ENCODE results near the gene AMER2. TPM values are rescaled to one million over a fixed set of nuclear protein-coding genes. Genes with fewer than 3 reads are reported as not detected.

Gene AMER2
- total and polyA plus RNA-seq, 3 donors from 2014 or later, result 1.5 to 2.9 (median 2.3) TPM

GRCh38 chr13:25187596-25187995, 15.5 kb upstream of the AMER2 start:
- no peak for DNase-seq
- Histone ChIP-seq H3K4me1 (no peaks in the 10 kb centered on the region), H3K9me3 (no peaks in the 10 kb centered on the region), H3K27ac (no peak overlapping the region), H3K4me3 (no peak overlapping the region), H3K27me3 (no peaks in the 10 kb centered on the region), H3K36me3 (ENCODE audit: low read depth, missing control alignments) (no peaks in the 10 kb centered on the region)
- intact Hi-C loops (cut with DNase I; ENCODE audit: low total_unique reads), result no loop called here
- 68 to 80% methylated on average over 5 of the region's 5 CpGs for WGBS, 2 donors
- TF ChIP-seq POLR2A (IDR thresholded peaks at IDR 0.05) (no peak), CTCF (IDR thresholded peaks at IDR 0.05) (no peak)

GRCh38 chr13:25186187-25186586, 14.1 kb upstream of the AMER2 start:
- Histone ChIP-seq H3K36me3 (ENCODE audit: low read depth, missing control alignments) (no peaks in the 10 kb centered on the region), H3K27me3 (no peaks in the 10 kb centered on the region), H3K9me3 (no peaks in the 10 kb centered on the region), H3K4me3 (no peak overlapping the region), H3K4me1 (no peaks in the 10 kb centered on the region), H3K27ac (no peak overlapping the region)
- no peak for DNase-seq
- TF ChIP-seq POLR2A (IDR thresholded peaks at IDR 0.05) (no peak), CTCF (IDR thresholded peaks at IDR 0.05) (no peak)
- WGBS, 2 donors, result 89 to 94% methylated on average over 11 to 12 of the region's 12 CpGs
- intact Hi-C loops (cut with DNase I; ENCODE audit: low total_unique reads), result no loop called here

GRCh38 chr13:25181597-25181996, 9.5 kb upstream of the AMER2 start:
- H3K27ac ChIP-seq, result no peak overlapping the region
- no peaks in the 10 kb centered on the region for H3K4me1 ChIP-seq
- TF ChIP-seq CTCF (IDR thresholded peaks at IDR 0.05), result no peak
- H3K36me3 ChIP-seq (ENCODE audit: low read depth, missing control alignments), result no peaks in the 10 kb centered on the region
- WGBS, 2 donors, result 86 to 89% methylated on average over 3 of the region's 3 CpGs
- no peaks in the 10 kb centered on the region for H3K9me3 ChIP-seq
- intact Hi-C loops (cut with DNase I; ENCODE audit: low total_unique reads), result no loop called here
- no peak overlapping the region for H3K4me3 ChIP-seq
- DNase-seq, result no peak
- H3K27me3 ChIP-seq, result no peaks in the 10 kb centered on the region

GRCh38 chr13:25180775-25181537, 8.9 kb upstream of the AMER2 start:
- H3K4me1 ChIP-seq, result no peaks in the 10 kb centered on the region
- TF ChIP-seq POLR2A (IDR thresholded peaks at IDR 0.05) (no peak), CTCF (IDR thresholded peaks at IDR 0.05) (no peak)
- intact Hi-C loops (cut with DNase I; ENCODE audit: low total_unique reads), result no loop called here
- no peaks in the 10 kb centered on the region for H3K36me3 ChIP-seq (ENCODE audit: low read depth, missing control alignments)
- no peak for DNase-seq
- WGBS, 2 donors, result 63 to 64% methylated on average over 3 of the region's 3 CpGs
- H3K9me3 ChIP-seq, result no peaks in the 10 kb centered on the region
- H3K27me3 ChIP-seq, result no peaks in the 10 kb centered on the region
- no peak overlapping the region for H3K4me3 ChIP-seq
- no peak overlapping the region for H3K27ac ChIP-seq

Measured in testis (tissue), 3 donors.